GM12891 (cell line): ENCODE measurements around the gene GPR173.

ENCODE experiments used
- PAX5 ChIP-seq: IDR thresholded peaks from 2 replicates; pipeline ENCODE4 v1.6.1; 2011; ENCODE audit warnings: low read length, moderate library complexity, mild to moderate bottlenecking; ENCODE audit not compliant: insufficient read depth, severe bottlenecking
- POLR2A ChIP-seq: IDR thresholded peaks from 2 replicates; pipeline ENCODE4 v1.6.1; 2011; ENCODE audit warnings: low read depth, low read length, control low read depth
- POLR2AphosphoS5 ChIP-seq: IDR thresholded peaks from 2 replicates; pipeline ENCODE4 v1.6.1; 2011; ENCODE audit warnings: low read depth, low read length, control low read depth
- SPI1 ChIP-seq: IDR thresholded peaks from 2 replicates; pipeline ENCODE4 v1.6.1; 2011; ENCODE audit warnings: low read depth, low read length, control low read depth
- TAF1 ChIP-seq: IDR thresholded peaks from 2 replicates; pipeline ENCODE4 v1.6.1; 2011; ENCODE audit warnings: low read depth, low read length, control low read depth

GRCh38 chrX:53001958-53002357 is 46.6 kb upstream of the GPR173 start:
- no peak for TF ChIP-seq PAX5
- TF ChIP-seq POLR2AphosphoS5 = no peak
- TF ChIP-seq TAF1 = no peak
- no peak for TF ChIP-seq POLR2A
- TF ChIP-seq SPI1 = no peak
